Liver (tissue), 9 donors: ENCODE results near the gene ATP8B3. TPM values are rescaled to one million over a fixed set of nuclear protein-coding genes. Genes with fewer than 3 reads are reported as not detected.

Source experiments
- DNase-seq: peaks from one replicate; pipeline ENCODE4 v3.0.0-alpha.2; 2017; ENCODE audit warnings: low spot score
- H3K27ac ChIP-seq, 2 donors: one replicate each; pipeline ENCODE4 v1.7.0; 2013; ENCODE audit warnings: inconsistent platforms in 2 of 2, low read length in 2 of 2, control low read depth in 1 of 2, low read depth in 1 of 2, mild to moderate bottlenecking in 1 of 2
- H3K27me3 ChIP-seq, 4 donors: one replicate each; pipeline versions ENCODE4 v1.6.1 to v1.7.0; 2013; ENCODE audit warnings: low read length in 3 of 4, inconsistent platforms in 1 of 4, mild to moderate bottlenecking in 1 of 4, moderate library complexity in 1 of 4; ENCODE audit not compliant: control insufficient read depth in 4 of 4, insufficient read depth in 4 of 4
- H3K36me3 ChIP-seq, 4 donors: one replicate each; pipeline versions ENCODE4 v1.6.1 to v1.7.0; 2013; ENCODE audit warnings: low read length in 3 of 4, mild to moderate bottlenecking in 3 of 4, low read depth in 1 of 4, moderate library complexity in 1 of 4; ENCODE audit not compliant: control insufficient read depth in 4 of 4, insufficient read depth in 3 of 4
- H3K4me1 ChIP-seq, 4 donors: one replicate each; pipeline versions ENCODE4 v1.6.1 to v1.7.0; 2013; ENCODE audit warnings: low read length in 3 of 4, mild to moderate bottlenecking in 3 of 4, moderate library complexity in 1 of 4; ENCODE audit not compliant: control insufficient read depth in 4 of 4, insufficient read depth in 4 of 4
- H3K4me3 ChIP-seq, 3 donors: one replicate each; pipeline versions ENCODE4 v1.6.1 to v1.7.0; 2013; ENCODE audit warnings: low read length in 3 of 3, control low read depth in 1 of 3, low read depth in 1 of 3, mild to moderate bottlenecking in 1 of 3
- H3K9ac ChIP-seq, 2 donors: one replicate each; pipeline ENCODE4 v1.7.0; 2013; ENCODE audit warnings: low read length in 2 of 2, mild to moderate bottlenecking in 2 of 2, moderate library complexity in 2 of 2, control low read depth in 1 of 2, low read depth in 1 of 2
- H3K9me3 ChIP-seq, 4 donors: one replicate each; pipeline versions ENCODE4 v1.6.1 to v1.7.0; 2013; ENCODE audit warnings: low read length in 3 of 4; ENCODE audit not compliant: control insufficient read depth in 4 of 4
- JUND ChIP-seq, 2 donors: IDR thresholded peaks; 2 replicates each; pipeline ENCODE4 v1.6.1; 2016; ENCODE audit warnings: antibody characterized with exemption in 2 of 2
- RAD21 ChIP-seq, 2 donors: IDR thresholded peaks; 2 replicates each; pipeline ENCODE4 v1.6.1; 2016; ENCODE audit warnings: antibody characterized with exemption in 2 of 2, mild to moderate bottlenecking in 2 of 2
- WGBS: extraction: QIAGEN DNeasy Blood & Tissue Kit; methylation state at CpG from one replicate; pipeline ENCODE4 v1.1.7; 2013; 5-methylcytosine and 5-hydroxymethylcytosine counted together
- polyA plus RNA-seq, 2 donors: library from polyadenylated mRNA; stranded (reverse) in 1 of 2; unstranded in 1 of 2; fragments of 200-250 nt in 1 of 2; fragments of >200 nt in 1 of 2; fragmentation: Nextera tagmentation in 1 of 2; extraction: Ambion mirVana in 1 of 2; gene quantifications; one replicate each; pipeline versions ENCODE4 v1.2.1 to v1.2.3, GENCODE V29; 2013 to 2015
- total RNA-seq, 2 donors: library from RNA; depleted of rRNA; stranded (reverse); fragments of >200 nt; gene quantifications; one replicate each; pipeline ENCODE4 v1.2.3, GENCODE V29; 2014
- TF ChIP-seq, protein P1 (sequence below): fragments of 150-350 bp; IDR thresholded peaks from 2 replicates; pipeline ENCODE4 v1.5.1; 2017; ENCODE audit warnings: improper control_type of control experiment, low read depth, low read length; ENCODE audit not compliant: missing input control
- TF ChIP-seq, protein P2 (sequence below): IDR thresholded peaks from 2 replicates; pipeline ENCODE4 v1.6.1; 2016; ENCODE audit warnings: antibody characterized with exemption
- donor health status: healthy.
- donor health status: healthy.
- donor health status: healthy.
- donor health status: healthy.
- donor health status: healthy.

Gene ATP8B3
- total and polyA plus RNA-seq, 4 donors, result 0.42 to 3.1 (median 0.52) TPM

DNA sequence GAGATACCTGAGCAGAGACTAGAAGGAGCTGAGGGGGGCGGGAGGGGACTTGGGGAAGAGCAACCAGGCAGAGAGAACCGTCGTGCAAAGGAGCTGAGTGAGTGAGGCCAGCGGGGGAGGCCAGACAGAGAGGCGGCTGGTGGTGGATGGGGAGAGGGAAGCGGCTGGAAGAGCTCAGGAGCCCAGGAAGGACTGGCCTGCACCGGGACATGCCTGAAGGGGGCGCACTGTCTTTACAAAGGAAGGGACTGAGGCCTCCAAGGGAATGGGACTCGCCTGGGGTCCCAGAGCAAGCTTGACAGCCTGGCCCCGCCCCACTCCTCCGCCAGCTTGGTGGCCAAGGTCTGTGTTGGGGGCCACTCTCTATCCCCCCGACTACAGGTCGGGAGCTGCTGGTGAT, 43.8 kb downstream of the ATP8B3 start:
- no peak for DNase-seq
- peaks cover 6 to 15% (median 10%) of the 10 kb centered on the region in 4 donors for H3K27me3 ChIP-seq
- H3K9me3 ChIP-seq, result peaks cover 0 to 7% (median 2%) of the 10 kb centered on the region in 4 donors
- TF ChIP-seq RAD21 (IDR thresholded peaks at IDR 0.05) (peak in 1 of 2 donors; percentile 4), JUND (IDR thresholded peaks at IDR 0.05) (no peak)
- TF ChIP-seq, protein P1, sequence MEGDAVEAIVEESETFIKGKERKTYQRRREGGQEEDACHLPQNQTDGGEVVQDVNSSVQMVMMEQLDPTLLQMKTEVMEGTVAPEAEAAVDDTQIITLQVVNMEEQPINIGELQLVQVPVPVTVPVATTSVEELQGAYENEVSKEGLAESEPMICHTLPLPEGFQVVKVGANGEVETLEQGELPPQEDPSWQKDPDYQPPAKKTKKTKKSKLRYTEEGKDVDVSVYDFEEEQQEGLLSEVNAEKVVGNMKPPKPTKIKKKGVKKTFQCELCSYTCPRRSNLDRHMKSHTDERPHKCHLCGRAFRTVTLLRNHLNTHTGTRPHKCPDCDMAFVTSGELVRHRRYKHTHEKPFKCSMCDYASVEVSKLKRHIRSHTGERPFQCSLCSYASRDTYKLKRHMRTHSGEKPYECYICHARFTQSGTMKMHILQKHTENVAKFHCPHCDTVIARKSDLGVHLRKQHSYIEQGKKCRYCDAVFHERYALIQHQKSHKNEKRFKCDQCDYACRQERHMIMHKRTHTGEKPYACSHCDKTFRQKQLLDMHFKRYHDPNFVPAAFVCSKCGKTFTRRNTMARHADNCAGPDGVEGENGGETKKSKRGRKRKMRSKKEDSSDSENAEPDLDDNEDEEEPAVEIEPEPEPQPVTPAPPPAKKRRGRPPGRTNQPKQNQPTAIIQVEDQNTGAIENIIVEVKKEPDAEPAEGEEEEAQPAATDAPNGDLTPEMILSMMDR, result peak; percentile 14
- no peaks in the 10 kb centered on the region for H3K36me3 ChIP-seq
- H3K4me3 ChIP-seq, result no peak overlapping the region
- no peaks in the 10 kb centered on the region for H3K4me1 ChIP-seq
- H3K27ac ChIP-seq, result no peak overlapping the region
- WGBS, result 29% methylated on average over 13 of the region's 13 CpGs
- H3K9ac ChIP-seq, result no peak overlapping the region

DNA sequence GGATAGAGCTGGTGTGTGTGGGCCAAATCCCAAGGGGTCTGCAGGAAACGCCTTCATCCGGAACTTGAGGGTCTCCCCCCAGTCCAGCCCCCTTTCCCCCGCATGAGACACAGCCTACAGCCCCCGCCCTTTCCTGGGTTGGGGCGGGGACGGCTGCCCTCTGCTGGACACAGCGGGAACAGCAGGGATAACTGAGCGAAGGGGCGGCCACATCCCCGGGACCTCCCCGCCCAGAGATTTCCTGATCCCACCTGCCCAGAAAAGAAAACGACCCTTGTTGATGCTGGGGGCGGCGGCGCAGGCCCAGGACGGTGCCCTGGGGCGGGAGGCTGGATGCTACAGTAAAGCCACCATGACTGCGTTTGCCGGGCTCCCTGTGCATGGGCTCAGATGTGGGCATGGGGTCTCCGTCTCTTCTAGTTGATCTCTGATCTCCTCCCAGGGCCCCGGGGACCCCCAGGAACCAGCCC, 44.6 kb downstream of the ATP8B3 start:
- TF ChIP-seq, protein P1, result peak; percentile 87
- TF ChIP-seq, protein P2, sequence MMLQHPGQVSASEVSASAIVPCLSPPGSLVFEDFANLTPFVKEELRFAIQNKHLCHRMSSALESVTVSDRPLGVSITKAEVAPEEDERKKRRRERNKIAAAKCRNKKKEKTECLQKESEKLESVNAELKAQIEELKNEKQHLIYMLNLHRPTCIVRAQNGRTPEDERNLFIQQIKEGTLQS, result no peak
- TF ChIP-seq RAD21 (IDR thresholded peaks at IDR 0.05), result peak; percentile 77 to 86
- Histone ChIP-seq H3K36me3 (no peaks in the 10 kb centered on the region), H3K4me1 (no peaks in the 10 kb centered on the region), H3K27me3 (peaks cover 7 to 17% (median 11%) of the 10 kb centered on the region in 4 donors), H3K27ac (no peak overlapping the region), H3K9ac (no peak overlapping the region), H3K9me3 (peaks cover 0 to 7% (median 2%) of the 10 kb centered on the region in 4 donors), H3K4me3 (no peak overlapping the region)
- WGBS, result 7% methylated on average over 21 of the region's 21 CpGs
- DNase-seq, result peak; percentile 77

DNA sequence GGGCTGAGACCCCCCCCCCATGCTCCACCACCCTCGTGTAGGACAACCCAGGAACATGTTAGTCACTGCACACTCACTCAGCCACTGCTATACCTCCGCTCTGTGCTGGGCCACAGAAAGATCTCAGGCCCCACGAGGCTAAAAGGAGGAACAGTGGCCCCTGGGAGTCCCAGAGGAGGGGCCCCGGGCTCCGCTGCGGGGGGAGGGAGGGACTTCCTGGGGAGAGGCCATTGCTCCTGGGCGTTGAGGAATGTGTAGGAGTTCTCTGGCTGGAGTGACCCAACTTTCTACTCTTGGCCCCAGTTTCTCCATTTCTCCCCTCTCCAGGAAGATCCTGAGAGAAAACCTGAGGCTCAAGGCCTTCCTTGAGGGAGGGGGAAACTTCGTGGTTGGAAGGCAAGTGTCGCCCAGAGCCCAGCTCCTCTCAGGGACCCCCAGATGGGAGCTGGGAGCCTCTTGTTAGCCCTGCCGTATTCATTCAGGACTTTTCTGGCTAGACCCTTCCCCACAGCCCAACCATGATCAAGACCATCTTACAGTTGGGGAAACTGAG, 45.2 kb downstream of the ATP8B3 start:
- Histone ChIP-seq H3K27ac (no peak overlapping the region), H3K9me3 (peaks cover 0 to 7% (median 2%) of the 10 kb centered on the region in 4 donors), H3K27me3 (peaks cover 8 to 17% (median 12%) of the 10 kb centered on the region in 4 donors), H3K4me1 (no peaks in the 10 kb centered on the region), H3K4me3 (no peak overlapping the region), H3K36me3 (no peaks in the 10 kb centered on the region), H3K9ac (no peak overlapping the region)
- TF ChIP-seq, protein P1, result no peak
- no peak for DNase-seq
- WGBS, result 23% methylated on average over 10 of the region's 10 CpGs
